ENCODE data around the gene ZCCHC24.
A peak's percentile ranks its signal among the peaks of the same experiment; 100 is the strongest.

ZCCHC24 gene

DNA sequence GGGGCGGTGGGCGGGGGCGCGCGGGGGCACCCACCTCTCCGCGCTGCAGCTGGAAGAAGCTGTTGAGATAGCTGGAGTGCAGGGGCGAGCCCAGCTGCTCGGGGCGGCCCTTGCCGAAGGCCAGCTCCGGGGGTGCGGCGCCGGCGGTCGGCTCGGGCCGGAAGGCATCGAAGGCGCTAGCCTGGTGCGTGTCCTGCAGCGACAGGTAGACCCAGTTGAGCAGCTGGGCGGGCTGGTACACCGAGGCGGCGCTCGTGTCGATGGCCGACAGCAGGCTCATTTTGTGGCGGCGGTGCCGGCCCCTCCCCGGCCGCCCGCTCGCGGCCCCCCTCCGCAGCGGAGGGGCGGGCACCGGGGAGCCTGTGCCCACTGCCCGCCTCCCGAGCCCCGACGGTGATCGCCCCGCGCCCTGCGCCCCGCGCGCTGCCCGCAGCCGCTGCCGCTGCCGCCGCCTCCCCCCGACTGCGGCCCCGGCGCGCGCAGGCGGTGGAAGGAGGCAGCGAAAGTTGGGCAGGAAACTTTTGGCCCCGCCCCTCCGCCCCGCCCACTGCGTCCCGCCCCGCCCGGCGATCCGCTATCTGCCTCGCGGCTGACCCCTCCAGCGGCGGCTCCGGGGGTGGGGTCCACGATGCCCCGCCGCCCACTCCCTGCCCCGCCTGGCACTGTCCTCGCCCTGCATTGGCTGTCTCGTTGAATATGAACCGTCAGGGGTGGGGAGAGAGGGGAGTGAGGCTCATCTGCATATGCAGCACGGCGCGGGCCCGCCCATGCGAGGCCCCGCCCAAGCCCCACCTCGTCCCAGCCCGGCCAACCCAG is at the start of gene ZCCHC24:
ZCCHC24 (minus strand) TSS at position 464 of the 816 bp plus-strand sequence; CDS start at position 280, 184 bp downstream.
- peak; percentile 97 for DNase-seq

DNA sequence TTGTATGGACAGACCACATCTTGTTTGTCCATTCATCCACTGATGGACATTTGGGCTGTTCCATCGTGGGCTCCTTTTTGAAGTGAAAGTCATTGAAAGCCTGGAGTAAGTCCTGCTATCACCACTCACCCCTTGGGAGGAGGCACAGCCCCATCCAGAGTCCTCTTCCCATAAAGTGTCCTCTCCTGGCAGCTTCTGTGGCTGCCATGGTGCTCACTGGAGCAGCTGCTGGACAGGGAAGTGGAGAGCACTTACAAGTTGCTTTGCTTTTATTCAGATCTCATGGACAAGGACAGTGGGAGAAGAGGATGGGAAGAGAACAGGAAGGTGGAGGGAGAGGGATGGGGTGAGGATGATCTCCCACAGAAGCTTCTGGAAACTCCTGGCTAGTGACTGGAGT is 48.4 kb upstream of the ZCCHC24 start:
- peak; percentile 21 for DNase-seq

DNA sequence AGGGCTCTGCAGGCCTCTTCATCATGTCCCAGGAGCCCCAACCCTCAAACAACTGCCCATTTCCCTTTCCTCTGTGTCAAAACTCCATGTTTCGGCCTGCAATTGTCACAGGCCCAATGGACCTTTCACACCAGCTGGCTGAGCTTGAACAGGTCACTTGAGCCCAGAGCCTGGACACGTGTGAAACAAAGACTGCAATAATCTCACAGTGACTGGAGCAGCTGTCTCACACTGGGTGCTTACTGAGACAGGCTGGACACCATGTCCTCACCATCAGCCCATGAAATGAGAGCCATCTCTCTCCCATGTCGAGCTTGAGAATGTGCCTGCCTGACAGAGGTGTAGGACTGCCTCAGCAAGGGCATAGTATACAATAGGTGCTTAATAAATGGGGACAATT is 47.4 kb upstream of the ZCCHC24 start:
- no peak for DNase-seq

DNA sequence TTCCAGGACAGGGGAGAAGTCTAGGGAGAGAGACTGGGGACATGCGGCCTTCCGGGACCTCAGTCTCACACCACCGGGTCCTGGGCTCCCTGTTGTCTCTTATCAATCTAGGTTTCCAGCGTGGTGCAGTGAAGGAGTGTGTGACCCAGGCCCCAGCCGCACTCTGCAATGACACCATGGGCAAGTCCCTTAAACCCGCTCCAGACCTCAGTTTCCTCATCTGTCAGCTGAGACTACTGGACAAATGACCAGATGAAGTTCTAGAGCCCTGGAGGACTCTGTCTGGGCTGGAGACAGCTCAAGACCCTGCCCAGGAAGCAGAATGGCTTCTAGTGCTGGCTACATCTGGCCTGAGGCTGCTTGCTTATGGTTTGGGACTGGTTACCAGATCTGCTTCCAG is 46.8 kb upstream of the ZCCHC24 start:
- DNase-seq = no peak

DNA sequence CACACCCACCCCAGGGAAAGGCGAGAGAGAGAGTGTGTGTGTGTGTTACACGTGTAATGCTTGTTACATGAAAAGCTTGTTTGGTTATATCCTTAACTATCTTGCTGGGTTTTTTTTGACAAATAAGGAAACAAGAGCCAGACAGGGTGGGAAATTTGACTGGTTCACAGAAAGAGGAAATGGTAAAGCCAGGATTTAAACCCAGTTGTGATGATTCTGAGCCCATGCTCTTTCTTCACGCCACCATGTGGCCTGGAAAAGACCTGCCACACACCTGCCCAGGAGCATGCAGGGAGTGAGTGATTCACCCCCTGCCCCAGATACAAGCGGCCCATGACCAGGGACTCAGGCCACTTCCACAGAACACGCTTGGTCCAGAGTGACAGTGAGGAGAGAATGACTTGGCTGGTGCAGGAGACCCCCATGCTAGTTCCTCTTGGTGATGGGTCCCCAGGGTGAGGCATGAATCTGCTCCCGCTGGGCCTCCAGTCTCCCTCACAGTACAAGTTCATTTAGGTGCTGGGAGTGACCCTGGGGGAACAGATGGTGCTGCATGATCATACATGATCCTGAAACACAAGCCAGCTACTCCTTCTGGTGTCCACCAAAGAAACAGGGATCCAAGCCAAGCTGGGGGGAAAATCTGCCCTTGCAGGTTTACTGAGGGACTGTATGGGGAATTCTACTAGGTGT is 45.9 kb upstream of the ZCCHC24 start:
- DNase-seq = no peak

DNA sequence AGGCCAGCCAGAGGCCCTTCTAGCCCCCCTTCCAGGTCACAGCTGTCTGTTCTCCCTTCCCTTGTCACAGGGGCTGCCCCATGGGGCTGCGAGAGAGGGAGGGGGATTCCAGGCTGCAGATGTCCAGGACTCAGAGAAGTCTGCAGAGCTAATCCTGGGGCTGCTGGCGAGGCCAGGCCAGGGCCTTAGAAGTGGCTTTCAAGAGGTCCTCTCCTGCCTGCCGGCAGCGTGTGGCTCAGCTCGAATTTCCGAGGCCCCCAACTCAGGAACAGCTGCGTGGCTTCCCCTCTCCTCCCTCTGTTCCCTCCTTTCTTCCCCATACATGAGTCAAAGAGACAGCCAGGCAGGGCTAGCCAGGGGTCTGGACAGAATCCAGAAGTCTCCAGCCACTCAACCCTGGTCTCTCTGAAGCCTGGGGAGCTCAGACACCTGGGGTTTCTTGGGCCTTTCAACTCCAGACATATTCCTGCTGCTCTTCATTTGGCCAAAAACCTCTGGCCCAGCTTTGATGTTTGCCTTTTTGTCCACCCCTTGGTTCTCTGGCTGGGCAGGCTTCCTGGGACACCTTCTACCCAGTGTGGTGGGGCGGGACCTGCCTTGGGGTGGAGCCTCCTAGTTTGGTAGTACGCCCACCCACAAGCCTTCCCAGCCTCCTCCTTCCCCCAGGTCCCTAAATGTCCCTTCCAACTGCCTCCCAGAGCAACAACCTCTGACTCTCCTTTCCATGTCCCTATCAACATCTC is 45.1 kb upstream of the ZCCHC24 start:
- DNase-seq = peak; percentile 55

DNA sequence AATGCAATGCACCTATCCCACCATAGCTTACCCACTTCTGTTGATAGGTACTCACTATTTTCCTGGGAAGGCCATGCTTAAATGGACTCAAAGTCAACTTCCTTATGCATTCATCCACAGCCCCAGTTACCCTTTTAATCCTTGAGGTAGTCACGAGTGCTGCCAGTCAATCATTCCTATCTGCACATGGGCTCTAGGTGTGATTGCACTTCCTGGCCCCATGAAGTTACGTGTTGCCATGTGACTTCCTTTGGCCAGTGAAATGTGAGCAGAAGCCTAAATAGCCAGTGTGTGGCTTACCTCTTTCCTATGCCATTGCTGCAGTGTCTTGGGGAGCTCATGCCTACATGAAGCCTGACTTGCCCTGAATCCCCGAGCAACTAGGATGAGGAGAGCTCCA is 43.4 kb upstream of the ZCCHC24 start:
- no peak for DNase-seq

DNA sequence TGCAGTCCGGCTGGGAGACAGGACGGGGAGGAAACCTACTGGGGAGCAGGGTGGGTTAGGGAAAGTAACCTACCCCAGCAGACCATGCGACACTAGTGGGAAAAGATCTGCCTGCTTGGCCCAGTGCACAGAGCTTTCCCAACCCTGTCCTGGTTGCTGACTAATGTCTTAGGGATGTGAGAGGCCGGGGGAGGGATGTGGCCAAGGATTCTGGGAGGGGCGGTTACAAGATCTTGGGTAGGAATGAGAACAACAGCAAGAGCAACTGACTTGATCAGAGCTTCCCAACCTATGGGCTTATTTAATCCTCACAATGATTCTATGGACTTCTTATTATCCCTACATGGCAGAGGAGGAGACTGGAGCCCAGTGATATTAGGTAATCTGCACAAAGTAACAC is 42.9 kb upstream of the ZCCHC24 start:
- DNase-seq = no peak

DNA sequence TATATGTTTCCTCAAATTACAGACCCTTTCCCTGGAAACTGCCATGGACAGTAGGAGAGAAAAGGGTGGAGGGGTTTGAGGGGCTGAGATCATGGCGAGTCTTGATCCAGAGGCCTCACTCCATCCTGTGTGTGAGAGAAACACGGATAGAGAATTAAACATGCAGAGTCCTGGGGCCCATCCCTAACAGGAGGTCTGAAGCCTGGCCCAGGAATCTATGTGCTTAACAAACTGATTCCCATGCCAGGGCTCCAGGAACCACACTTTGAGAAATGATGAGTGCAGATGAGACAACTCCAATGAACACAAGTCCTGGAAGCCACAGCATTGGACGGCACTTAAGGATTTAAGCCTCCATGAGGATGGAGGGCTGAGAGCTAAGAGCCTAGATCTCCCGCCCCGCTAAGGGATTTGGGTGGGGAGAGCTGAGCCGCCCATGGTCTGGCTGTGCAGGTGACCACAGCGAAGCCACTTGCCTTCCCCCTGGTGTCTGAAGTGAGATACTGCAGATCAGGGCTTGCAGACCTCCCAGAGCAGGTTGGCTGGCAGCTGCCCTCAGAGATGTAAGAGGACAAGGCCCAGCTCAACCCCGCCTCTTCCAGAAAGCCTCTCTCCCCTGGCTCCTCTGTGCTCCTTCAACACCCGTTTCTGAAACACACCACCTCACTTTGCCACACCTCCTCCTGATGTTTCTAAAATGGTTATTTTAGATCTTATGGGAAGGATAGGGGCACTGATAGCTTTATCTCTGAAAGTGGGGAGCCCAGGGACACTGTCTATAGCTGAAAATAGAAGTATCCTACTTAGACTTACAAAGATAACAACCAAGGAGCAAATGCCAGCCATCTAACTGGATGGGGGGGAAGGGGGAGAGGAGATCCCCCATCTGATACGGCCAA is 42.1 kb upstream of the ZCCHC24 start:
- peak; percentile 75 for DNase-seq

DNA sequence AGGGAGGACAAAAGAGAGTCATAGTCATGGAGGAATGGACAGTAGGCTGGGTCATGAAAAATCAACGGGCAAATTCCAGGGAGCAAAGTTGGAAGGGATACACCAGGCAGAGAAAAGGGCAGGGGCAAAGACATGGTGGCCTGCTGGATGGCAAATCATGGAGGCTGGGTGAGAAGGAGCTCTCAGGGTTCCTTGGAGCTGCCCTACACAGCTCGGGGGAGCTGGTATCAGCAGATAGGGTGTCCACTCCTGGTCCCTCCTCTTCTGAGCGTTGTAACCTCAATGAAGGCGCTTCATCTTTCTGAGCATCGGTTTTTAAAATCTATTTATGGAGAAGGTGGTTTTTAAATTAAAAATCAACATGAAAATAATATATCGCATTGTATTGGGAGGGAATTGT is 39.1 kb upstream of the ZCCHC24 start:
- DNase-seq = no peak

DNA sequence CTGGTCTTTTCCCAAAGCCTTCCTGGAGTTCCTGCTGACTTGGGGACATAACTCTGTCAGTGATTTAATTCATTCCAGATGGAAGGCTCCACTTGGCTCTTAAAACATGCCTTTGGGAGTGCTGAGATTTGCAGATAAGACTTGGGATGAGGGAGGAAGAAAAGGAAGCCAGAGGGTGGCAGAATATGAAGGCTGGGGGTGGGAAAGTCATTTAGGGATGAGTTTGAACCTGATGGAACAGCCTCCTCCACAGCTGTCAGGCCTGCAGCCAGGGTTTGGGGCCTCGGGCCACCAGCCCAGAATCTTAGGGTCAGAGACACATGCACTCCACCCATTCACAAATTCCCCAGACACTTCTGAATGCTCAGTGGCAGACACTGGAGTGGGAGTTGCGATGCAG is 38.5 kb upstream of the ZCCHC24 start:
- DNase-seq = no peak

DNA sequence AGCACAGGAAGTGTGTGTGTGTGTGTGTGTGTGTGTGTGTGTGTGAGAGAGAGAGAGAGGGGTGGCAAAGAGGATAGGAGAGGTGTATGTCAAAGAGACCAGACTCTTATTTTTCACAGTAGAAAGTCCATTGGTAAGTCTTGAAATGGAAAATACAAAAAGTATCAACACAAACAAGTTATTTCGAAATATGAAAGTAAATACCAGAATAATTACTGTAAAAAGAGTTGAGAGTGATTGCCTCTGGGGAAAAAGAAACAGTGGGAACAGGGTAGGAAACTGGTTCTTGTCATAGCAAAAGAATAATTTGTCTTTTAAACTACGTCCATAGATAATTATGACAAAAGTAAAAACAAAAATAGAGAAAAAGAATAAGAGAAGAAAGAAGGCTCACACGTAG is 37.9 kb upstream of the ZCCHC24 start:
- no peak for DNase-seq

DNA sequence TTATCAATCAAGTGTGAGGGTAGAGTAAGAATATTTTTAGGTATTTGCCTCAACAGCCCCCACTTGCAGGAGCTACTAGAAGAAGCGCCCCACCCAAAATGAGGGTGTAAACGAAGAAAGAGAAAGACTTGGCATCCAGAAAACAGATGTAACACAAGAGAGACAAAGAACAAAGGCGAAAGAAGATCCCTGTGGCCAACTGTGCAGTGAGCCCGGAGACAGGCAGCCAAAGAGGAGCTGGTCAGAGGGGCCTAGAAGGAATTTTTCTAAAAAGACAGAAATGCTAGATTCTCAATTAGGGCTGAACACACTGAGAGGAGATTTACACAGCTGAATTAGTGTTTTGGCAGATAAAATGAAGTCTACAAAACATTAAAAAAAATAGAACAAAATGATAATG is 37.3 kb upstream of the ZCCHC24 start:
- DNase-seq = no peak

DNA sequence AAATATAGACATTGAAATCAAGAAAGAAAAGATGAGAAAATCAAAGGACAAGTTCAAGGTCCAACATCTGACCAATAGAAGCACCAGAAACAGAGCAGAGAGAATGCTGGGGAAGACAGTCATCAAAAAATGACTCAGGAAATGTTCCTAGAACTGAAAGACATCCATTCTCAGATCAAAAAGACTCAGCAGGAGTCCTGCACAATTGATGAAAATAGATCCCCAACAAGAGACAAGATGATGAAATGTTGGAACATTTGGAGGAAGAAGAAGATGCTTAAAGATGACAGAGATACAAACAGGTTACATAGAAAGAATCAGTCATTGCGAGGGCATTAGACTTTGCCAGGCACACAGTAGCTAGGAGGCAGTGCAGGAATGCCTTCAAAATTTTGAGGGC is 36.9 kb upstream of the ZCCHC24 start:
- no peak for DNase-seq

DNA sequence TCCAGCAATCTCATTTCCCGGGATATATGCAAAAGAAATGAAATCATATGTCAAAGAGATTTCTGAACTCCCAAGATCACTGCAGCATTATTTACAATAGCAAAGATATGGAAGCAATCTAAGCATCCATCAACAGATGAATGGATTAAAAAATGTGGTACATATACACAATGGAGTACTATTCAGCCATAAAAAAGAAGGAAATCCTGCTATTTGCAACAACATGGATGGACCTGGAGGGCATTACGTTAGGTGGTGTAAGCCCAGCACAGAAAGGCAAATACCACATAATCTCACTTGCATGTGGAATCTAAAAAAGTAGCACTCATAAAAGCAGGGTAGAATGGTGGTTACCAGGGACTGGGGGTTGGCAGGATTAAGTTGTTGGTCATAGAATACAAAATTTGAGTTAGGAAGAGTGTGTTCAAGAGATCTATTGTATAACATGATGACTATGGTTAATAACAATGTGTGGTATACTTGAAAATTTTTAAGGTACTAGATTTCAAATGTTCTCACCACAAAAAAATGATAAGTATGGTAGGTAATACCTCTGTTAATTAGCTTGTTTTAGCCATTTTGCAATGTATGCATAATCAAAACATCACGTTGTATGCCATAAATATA is 34.0 kb upstream of the ZCCHC24 start:
- no peak for DNase-seq

DNA sequence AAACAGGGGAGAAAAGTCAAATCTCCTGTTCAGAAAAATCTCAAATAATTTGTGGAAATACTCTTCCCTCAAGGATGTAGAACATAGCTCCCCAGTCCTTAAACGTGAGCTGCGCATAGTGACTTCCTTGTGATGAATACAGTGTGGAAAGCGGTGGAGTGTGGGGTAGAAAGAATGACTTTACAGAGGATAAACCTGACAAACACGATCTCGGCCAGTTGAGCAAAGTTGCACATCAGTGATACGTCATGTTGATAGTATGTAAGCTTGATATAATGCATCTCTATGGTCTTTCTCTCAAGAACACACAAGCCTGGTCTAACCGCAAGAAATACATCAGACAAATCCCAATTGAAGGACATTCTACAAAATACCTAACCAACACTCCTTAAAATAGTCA is 32.0 kb upstream of the ZCCHC24 start:
- no peak for DNase-seq

DNA sequence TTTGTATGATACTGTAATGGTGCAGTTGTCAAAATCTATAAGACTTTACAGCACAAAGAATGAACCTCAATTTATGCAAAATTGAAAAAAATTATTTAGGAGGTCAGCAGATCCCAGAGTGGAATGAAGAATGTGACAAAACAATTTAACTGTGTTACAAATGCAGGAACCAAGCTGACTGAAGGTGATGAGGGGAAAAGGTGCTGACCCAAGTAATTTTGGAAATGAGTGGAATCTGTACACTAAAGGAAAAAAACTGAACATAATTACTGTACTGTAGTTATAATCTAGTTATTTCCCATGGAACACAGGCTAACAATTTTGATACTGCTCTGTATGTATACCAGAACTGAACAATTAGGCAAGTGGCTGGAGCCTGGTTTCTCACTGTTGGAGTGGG is 31.2 kb upstream of the ZCCHC24 start:
- DNase-seq = no peak

DNA sequence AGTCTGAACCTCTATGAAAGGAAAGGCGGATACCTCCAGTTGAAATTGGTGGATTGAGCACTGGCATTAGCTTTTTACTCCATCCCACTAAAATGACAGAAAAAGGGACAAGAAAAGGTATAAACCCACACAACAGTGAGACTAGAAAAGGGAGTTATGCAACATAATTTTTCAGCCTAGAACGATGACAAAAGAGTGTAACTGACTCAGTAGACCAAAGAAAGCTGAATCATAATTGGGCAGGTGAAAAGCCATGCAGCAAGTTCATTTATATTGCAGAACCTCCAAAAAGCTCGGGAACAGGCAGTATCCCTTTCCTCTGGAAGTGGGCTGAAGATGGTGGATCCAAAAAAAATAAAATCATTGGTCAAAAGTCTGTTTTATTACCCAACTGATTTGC is 30.5 kb upstream of the ZCCHC24 start:
- no peak for DNase-seq

DNA sequence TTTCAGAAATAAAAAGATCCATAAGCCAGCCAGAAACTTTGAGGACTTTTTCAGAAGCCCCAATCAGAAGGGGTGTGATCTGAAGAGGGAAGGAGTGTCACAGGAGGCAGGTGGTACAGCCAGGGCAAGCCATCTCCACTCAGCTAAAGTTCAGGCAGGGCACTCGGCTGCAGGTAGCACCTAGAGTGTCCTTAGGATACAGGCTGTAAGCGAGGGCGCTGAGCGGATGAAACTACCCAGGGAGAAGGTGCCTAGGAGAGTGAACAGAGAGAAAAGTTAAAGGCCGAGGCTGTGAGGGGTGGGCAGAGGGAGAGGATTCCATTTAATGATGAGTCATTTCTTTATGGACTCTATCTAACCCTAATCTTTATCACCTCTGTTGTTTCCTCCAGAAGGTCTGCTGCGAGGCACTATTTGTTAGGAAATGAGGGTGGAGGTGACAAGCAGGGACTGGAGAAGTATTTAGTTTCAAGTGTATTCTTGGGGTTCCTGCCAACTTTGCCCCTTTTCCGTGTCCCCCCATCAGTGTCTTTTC is 29.8 kb upstream of the ZCCHC24 start:
- no peak for DNase-seq

DNA sequence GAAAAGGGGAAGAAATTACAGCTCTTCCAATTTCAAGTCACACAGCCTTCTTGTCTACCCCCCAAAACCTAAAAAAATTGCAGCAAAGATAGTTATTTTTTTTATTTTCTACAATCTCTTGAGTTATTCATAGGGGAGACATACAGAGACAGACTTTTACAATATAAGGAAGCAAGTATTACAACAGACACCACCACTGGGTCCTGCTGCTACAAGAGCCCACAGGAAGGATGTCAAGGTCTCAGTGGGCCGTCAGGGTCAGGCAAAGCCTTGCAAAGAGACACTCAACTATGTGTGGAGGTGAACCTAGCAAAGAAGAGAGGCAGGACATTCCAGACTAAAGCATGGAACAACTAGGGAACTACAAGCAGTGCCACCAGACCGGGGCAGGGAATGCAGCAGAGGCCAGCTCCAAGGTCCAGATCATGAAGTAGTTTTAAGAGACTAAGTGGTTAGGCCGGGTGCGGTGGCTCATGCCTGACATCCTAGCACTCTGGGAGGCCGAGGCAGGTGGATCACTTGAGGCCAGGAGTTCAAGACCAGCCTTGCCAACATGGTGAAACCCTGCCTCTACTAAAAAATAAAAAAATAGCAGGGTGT is 28.2 kb upstream of the ZCCHC24 start:
- DNase-seq = no peak

DNA sequence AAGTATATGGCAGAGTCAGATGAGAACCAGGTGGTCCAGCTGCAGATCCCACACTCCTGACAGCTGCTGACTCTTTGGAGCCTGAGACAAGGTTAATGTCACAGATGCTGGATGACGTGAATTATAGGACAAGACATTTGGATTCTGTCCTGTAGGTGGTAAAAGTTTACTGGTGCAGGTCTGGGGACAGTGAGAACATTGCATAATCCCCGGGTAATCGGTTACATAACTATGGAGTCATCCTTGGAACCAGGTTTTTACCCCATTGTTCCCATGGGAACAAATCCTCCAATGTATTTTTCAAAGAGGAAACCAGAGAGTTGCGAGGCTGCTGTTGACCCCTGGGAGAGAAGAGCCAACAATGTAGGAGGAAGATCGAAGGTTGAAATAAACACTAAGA is 27.5 kb upstream of the ZCCHC24 start:
- DNase-seq = no peak

DNA sequence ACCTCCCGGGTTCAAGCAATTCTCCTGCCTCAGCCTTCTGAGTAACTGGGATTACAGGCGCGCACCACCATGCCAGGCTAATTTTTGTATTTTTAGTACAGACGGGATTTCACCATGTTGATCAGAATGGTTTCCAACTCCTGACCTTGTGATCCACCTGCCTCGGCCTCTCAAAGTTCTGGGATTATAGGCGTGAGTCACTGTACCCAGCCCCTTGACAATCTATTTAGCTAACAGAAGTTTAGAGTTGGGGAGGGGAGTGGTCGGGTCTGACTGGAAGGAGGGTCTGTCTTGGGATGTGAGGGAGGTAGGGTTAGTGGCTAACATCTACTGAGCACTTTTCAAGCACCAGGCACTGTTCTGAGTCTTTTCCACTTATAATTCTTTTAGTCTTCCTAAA is 27.0 kb upstream of the ZCCHC24 start:
- no peak for DNase-seq

Data from NCI-H510A (cell line).